DOHH2 (cell line): Measurements from ENCODE around the gene KCNAB3.

Experiments
- H3F3A ChIP-seq: fragments of 200-600 bp; sonication (generic), shearing (Covaris generic); 2 replicates; pipeline ENCODE4 v1.6.0; 2016; ENCODE audit warnings: antibody characterized with exemption, mild to moderate bottlenecking; ENCODE audit not compliant: control insufficient read depth, insufficient read depth
- H3K27ac ChIP-seq: fragments of 200-600 bp; sonication (generic); 2 replicates; pipeline ENCODE4 v1.5.1; 2014; ENCODE audit warnings: low read depth, mild to moderate bottlenecking, low read length, moderate library complexity
- H3K27me3 ChIP-seq: fragments of 200-600 bp; sonication (generic); 2 replicates; pipeline ENCODE4 v1.6.1; 2014; ENCODE audit warnings: mild to moderate bottlenecking, low read length, mixed read lengths; ENCODE audit not compliant: control insufficient read depth
- H3K36me3 ChIP-seq: fragments of 200-600 bp; sonication (generic); 2 replicates; pipeline ENCODE4 v1.6.1; 2014; ENCODE audit warnings: mild to moderate bottlenecking, low read length, moderate library complexity, mixed read lengths; ENCODE audit not compliant: control insufficient read depth
- H3K4me1 ChIP-seq: fragments of 200-600 bp; sonication (generic); 2 replicates; pipeline ENCODE4 v1.6.1; 2014; ENCODE audit warnings: mild to moderate bottlenecking, low read length, mixed read lengths; ENCODE audit not compliant: control insufficient read depth
- H3K4me2 ChIP-seq: fragments of 200-600 bp; sonication (generic); 2 replicates; pipeline ENCODE4 v1.6.0; 2014; ENCODE audit warnings: mild to moderate bottlenecking, low read length, moderate library complexity
- H3K4me3 ChIP-seq: fragments of 200-600 bp; sonication (generic); 2 replicates; pipeline ENCODE4 v1.5.1; 2014; ENCODE audit warnings: mild to moderate bottlenecking, low read length, mixed read lengths
- H3K79me2 ChIP-seq: fragments of 200-600 bp; sonication (generic); 2 replicates; pipeline ENCODE4 v1.6.1; 2014; ENCODE audit warnings: mild to moderate bottlenecking, low read length, mixed read lengths; ENCODE audit not compliant: control insufficient read depth
- H3K9me2 ChIP-seq: fragments of 200-600 bp; sonication (generic); replicated peaks from 2 replicates; pipeline ENCODE4 v1.6.1; 2014; ENCODE audit warnings: mild to moderate bottlenecking, low read length, mixed read lengths; ENCODE audit not compliant: control insufficient read depth
- H3K9me3 ChIP-seq: fragments of 200-600 bp; sonication (generic); 2 replicates; pipeline ENCODE4 v1.6.1; 2014; ENCODE audit warnings: antibody characterized with exemption, low read length, mixed read lengths; ENCODE audit not compliant: control insufficient read depth, insufficient read depth
- H4K20me1 ChIP-seq: fragments of 200-600 bp; sonication (generic); 2 replicates; pipeline ENCODE4 v1.6.0; 2014; ENCODE audit warnings: low read depth, mild to moderate bottlenecking, antibody characterized with exemption, low read length, moderate library complexity; ENCODE audit not compliant: control insufficient read depth, insufficient read depth
- EZH2phosphoT487 ChIP-seq: fragments of 200-600 bp; sonication (generic); IDR thresholded peaks from 2 replicates; pipeline ENCODE4 v1.6.1; 2017; ENCODE audit warnings: borderline replicate concordance, mild to moderate bottlenecking, antibody characterized with exemption, low read length, moderate library complexity, mixed read lengths
- TF ChIP-seq, protein P1 (sequence below): fragments of 200-600 bp; sonication (generic); IDR thresholded peaks from one replicate; pipeline ENCODE4 v1.5.1; 2014; ENCODE audit warnings: antibody characterized with exemption, mild to moderate bottlenecking, low read depth, low read length; ENCODE audit not compliant: poor library complexity, severe bottlenecking

KCNAB3 gene

DNA sequence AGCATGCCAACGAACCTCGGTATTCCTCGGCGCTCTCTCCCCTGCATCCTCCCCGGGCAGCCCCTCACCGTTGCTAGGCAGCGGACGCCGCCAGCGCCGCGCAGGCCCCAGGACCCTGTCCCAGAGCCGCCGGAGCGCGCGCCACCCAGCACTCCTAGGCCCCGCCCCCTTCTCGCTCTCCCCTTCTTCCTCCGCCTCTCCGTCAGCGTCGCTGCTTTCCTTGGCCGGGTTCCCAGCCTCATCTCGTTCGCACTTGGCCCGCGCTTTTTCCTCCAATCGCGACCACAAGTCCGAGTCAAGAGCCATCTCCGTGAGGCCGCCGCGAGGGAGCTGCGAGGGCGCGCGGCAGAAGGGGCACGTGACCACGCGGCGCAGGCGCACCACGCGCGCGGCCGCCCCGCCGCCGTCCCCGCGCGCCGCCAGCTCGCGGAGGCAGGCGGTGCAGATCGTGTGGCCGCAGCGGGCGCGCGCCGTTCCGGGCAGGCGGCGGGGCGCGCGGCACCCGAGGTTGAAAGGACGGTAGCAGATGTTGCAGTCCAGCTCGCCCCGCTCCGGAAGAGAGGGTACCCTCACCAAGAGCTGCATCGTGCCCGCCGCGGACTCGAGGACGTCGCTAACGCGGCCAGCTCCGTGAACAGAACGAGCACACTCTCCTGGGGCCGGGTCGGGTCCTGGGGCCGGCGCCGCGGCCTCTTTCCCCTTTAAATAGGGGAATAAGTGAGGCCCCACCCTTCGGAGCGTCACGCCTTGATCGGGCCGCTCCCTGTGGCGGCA lies 13.9 kb downstream of the KCNAB3 start, which contains the start of gene RNF227:
Gene RNF227 (minus strand): TSS at position 679 of the 774 bp plus-strand sequence. CDS start 94 bp downstream, at position 585.
- no peaks in the 10 kb centered on the region for H4K20me1 ChIP-seq
- no peaks in the 10 kb centered on the region for H3K9me3 ChIP-seq
- peaks cover 37% of the 10 kb centered on the region for H3K4me1 ChIP-seq
- peak within 1 kb of the TSS; percentile 89 for H3K4me2 ChIP-seq
- H3K9me2 ChIP-seq, result no peaks in the 10 kb centered on the region
- H3K79me2 ChIP-seq, result no peaks in the 10 kb centered on the region
- H3K27ac ChIP-seq, result peak within 1 kb of the TSS; percentile 54
- peak within 1 kb of the TSS; percentile 81 for H3K4me3 ChIP-seq
- no peaks in the 10 kb centered on the region for H3K27me3 ChIP-seq
- peaks cover 17% of the 10 kb centered on the region for H3F3A ChIP-seq
- peaks cover 27% of the 10 kb centered on the region for H3K36me3 ChIP-seq
- no peak for TF ChIP-seq EZH2phosphoT487
- TF ChIP-seq, protein P1, sequence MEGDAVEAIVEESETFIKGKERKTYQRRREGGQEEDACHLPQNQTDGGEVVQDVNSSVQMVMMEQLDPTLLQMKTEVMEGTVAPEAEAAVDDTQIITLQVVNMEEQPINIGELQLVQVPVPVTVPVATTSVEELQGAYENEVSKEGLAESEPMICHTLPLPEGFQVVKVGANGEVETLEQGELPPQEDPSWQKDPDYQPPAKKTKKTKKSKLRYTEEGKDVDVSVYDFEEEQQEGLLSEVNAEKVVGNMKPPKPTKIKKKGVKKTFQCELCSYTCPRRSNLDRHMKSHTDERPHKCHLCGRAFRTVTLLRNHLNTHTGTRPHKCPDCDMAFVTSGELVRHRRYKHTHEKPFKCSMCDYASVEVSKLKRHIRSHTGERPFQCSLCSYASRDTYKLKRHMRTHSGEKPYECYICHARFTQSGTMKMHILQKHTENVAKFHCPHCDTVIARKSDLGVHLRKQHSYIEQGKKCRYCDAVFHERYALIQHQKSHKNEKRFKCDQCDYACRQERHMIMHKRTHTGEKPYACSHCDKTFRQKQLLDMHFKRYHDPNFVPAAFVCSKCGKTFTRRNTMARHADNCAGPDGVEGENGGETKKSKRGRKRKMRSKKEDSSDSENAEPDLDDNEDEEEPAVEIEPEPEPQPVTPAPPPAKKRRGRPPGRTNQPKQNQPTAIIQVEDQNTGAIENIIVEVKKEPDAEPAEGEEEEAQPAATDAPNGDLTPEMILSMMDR, result no peak

DNA sequence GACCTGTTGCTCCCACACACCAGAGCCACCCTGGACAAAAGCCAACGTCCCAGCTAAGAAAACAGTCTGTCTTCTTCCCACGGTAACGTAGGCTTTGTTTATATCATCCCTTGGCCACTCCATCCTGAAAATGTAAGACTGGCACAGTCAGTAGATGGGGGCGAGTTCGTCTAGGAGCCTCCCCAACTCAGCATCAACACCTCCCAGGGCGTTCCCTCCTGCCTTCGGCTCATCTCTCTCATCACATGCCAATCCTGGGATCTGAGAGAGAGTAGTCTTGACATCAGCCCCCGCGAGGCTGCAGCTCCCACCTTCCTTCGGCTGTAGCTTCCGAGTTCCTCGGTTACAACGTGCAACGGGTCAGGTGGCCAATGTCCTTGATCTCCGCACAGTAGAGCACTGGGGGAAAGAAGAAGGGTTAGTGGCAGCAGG lies 14.5 kb downstream of the KCNAB3 start:
- Histone ChIP-seq H3K4me3 (peak overlapping the region; percentile 81), H3K4me2 (peak overlapping the region; percentile 89), H3K4me1 (peaks cover 37% of the 10 kb centered on the region), H3K9me2 (no peaks in the 10 kb centered on the region), H3K36me3 (peaks cover 33% of the 10 kb centered on the region), H3K27me3 (no peaks in the 10 kb centered on the region), H3K9me3 (no peaks in the 10 kb centered on the region), H3K79me2 (no peaks in the 10 kb centered on the region), H3K27ac (peak overlapping the region; percentile 54), H4K20me1 (no peaks in the 10 kb centered on the region), H3F3A (peaks cover 17% of the 10 kb centered on the region)
- TF ChIP-seq, protein P1, result no peak
- no peak for TF ChIP-seq EZH2phosphoT487

DNA sequence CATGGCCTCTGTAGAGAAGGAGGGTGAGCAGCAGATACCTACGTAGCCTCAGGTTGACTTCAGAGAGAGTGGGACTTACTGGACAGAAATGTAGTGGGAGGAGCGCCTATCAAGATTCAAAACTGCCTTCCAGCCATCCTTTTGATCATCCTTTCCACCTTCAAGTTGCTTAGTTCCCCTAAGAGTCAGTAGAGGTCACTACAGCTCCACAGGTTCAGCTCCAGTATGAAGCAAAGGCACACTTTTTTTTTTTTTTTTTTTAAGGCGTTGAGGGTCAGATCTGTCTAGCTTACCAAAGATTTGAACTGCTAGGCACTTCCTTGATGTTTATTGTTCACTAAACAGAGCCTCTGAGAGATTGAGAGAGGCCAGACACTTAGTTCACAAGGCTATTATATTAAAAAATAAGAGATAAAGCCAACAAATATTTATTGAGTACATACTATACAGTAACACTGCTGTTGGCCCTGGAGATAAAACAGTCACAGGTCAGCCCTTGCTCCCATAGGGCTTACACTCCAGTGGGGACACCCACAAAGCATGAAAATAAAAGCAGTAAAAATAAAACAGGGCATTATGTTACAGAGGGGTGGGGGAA lies 16.6 kb downstream of the KCNAB3 start:
- Histone ChIP-seq H3K4me3 (no peak overlapping the region), H3K79me2 (no peaks in the 10 kb centered on the region), H3K36me3 (peaks cover 55% of the 10 kb centered on the region), H3K27me3 (no peaks in the 10 kb centered on the region), H3F3A (peaks cover 17% of the 10 kb centered on the region), H4K20me1 (no peaks in the 10 kb centered on the region), H3K9me2 (no peaks in the 10 kb centered on the region), H3K9me3 (no peaks in the 10 kb centered on the region), H3K27ac (peak overlapping the region; percentile 32), H3K4me1 (peaks cover 37% of the 10 kb centered on the region), H3K4me2 (no peak overlapping the region)
- TF ChIP-seq, protein P1, result peak; percentile 73
- no peak for TF ChIP-seq EZH2phosphoT487
